ENCODE measurements around the gene TMEM190. TPM values are rescaled to one million over a fixed set of nuclear protein-coding genes. Genes with fewer than 3 reads are reported as not detected.

TMEM190 gene
- total RNA-seq, 1 donor, result not detected

DNA sequence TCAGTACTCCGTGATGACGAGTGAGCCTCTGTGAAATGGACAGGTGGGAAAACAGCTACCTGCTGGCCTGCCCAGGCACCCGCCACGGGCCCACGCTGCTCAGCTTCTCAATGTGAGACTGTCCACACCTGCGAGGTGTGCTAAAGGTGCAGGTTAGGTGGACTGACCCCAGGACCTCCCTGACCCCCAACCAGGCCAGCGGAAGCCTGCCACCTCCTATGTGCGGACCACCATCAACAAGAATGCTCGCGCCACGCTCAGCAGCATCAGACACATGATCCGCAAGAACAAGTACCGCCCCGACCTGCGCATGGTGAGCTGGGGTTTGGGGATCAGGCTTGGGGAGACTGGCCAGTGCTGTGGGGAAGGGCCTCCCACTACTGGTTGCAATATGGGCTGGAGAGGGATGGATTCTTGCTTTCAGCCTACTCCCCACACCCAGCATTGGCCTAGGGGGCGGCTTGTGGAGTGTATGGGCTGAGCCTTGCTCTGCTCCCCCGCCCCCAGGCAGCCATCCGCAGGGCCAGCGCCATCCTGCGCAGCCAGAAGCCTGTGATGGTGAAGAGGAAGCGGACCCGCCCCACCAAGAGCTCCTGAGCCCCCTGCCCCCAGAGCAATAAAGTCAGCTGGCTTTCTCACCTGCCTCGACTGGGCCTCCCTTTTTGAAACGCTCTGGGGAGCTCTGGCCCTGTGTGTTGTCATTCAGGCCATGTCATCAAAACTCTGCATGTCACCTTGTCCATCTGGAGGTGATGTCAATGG lies 11.3 kb downstream of the TMEM190 start:
- TF ChIP-seq, protein P1, sequence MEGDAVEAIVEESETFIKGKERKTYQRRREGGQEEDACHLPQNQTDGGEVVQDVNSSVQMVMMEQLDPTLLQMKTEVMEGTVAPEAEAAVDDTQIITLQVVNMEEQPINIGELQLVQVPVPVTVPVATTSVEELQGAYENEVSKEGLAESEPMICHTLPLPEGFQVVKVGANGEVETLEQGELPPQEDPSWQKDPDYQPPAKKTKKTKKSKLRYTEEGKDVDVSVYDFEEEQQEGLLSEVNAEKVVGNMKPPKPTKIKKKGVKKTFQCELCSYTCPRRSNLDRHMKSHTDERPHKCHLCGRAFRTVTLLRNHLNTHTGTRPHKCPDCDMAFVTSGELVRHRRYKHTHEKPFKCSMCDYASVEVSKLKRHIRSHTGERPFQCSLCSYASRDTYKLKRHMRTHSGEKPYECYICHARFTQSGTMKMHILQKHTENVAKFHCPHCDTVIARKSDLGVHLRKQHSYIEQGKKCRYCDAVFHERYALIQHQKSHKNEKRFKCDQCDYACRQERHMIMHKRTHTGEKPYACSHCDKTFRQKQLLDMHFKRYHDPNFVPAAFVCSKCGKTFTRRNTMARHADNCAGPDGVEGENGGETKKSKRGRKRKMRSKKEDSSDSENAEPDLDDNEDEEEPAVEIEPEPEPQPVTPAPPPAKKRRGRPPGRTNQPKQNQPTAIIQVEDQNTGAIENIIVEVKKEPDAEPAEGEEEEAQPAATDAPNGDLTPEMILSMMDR (IDR thresholded peaks at IDR 0.05; ENCODE audit: insufficient read depth, low read length), result no peak
- peak overlapping the region; percentile 99 for H3K4me3 ChIP-seq (ENCODE audit: low read depth, low read length)
- no peak for DNase-seq (ENCODE audit: low read depth)

DNA sequence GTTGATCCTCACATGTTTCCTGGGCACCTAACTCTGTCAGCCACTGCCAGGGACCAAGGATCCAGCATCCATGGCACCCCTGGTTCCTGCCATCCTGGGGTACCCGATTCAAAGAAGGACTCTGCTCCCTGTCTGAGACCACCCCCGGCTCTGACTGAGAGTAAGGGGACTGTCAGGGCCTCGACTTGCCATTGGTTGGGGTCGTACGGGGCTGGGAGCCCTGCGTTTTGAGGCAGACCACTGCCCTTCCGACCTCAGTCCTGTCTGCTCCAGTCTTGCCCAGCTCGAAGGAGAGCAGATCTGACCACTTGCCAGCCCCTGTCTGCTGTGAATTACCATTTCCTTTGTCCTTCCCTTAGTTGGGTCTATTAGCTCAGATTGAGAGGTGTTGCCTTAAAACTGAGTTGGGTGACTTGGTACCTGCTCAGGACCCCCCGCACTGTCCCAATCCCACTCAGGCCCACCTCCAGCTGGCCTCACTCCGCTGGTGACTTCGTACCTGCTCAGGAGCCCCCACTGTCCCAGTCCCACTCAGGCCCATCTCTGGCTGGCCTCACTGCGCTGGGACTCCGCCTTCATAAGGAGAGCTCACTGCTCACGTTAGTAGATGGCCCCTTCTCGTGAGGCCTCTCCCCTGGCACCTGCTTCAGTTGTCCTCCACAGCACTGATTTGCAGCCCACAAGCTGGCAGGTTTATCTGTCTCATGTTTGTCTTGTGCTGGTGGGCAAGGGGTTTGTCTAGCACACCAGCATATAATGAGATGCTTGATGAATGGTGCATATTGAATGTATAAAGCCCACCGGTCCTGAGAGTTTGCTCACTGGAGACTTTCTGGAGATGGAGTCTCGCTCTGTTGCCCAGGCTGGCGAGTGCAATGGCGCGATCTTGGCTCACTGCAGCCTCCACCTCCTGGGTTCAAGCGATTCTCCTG lies 13.0 kb downstream of the TMEM190 start:
- TF ChIP-seq, protein P1 (IDR thresholded peaks at IDR 0.05; ENCODE audit: insufficient read depth, low read length), result no peak
- DNase-seq (ENCODE audit: low read depth), result no peak
- no peak overlapping the region for H3K4me3 ChIP-seq (ENCODE audit: low read depth, low read length)

DNA sequence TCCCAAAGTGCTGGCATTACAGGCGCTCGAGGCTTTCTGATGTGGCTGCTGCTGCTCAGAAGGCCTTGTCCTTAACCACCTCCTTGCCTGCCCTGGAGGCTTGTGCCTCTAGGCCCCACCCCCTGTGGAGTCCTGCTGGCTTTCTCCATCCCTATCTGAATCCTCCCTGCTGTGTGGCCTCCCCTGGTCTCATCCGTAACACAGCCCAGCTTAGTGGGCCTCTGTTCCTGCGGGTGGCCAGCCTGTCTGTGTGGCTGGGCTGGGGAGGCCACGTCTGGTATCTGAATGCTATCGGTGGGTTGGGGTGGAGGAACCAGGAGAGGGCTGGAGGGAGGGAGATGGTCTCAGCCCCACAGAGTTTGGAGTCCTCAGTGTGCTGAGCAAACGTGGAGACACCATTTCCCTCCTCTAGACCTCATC lies 13.8 kb downstream of the TMEM190 start:
- DNase-seq (ENCODE audit: low read depth), result no peak
- no peak overlapping the region for H3K4me3 ChIP-seq (ENCODE audit: low read depth, low read length)
- TF ChIP-seq, protein P1 (IDR thresholded peaks at IDR 0.05; ENCODE audit: insufficient read depth, low read length), result no peak

DNA sequence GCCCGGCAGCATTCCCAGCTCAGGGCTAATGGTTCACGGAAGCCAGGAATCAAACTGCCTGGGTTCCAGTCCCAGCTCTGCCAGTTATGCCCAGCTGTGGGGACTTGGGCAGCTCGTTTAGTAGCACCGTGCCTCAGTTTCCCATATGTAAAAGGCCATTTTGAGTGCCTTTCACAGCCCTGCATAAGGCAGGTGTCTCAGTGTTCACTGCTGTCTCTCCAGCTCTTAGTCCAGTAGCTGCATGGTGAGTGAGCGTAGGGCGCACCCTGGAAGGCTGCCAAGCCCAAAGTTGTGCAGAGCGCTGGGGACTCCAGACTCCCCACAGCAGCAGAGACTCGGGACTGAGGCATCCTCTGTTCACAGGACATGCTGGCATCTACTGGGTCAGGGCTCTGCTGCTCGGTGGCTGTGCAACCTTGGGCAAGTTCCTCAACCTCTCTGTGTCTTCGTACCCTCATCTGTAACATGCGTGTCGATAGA lies 14.6 kb downstream of the TMEM190 start:
- TF ChIP-seq, protein P1 (IDR thresholded peaks at IDR 0.05; ENCODE audit: insufficient read depth, low read length), result no peak
- no peak overlapping the region for H3K4me3 ChIP-seq (ENCODE audit: low read depth, low read length)
- no peak for DNase-seq (ENCODE audit: low read depth)

DNA sequence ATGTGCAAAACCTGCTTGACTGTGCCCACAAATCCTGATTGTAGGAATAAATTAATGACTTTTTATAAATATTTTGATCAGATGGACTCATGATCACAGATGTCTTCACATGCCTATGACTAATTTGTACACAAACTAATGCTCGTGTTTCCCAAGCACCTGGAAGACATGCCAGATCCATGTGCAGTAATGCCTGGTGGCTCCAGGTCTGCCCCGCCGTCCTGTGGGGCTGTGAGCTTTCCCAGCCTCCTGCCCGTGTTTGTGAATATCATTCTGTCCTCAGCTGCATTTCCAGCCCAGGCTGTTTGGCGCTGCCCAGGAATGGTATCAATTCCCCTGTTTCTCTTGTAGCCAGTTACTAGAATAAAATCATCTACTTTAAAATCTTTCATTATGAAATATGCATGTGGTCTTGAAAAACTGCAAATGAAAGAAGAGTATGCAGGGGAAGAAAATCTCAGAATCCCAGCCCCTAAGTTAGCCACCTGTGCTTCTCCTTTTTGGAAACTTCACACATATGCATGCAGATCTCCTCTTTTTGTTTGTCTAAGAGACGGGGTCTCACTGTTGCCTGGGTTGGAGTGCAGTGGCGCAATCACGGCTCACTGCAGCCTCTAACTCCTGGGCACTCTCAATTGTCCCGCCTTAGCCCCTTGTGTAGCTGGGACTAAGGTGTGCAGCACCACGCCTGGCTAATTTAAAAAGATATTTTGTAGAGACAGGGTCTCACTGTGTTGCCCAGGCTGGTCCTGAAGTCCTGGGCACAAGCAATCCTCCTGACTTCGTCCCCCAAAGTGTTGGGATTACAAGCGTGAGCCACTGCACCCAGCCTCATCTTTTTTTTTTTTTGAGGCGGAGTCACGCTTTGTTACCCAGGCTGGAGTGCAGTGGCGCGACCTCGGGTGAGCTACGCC lies 15.3 kb downstream of the TMEM190 start:
- TF ChIP-seq, protein P1 (IDR thresholded peaks at IDR 0.05; ENCODE audit: insufficient read depth, low read length), result no peak
- H3K4me3 ChIP-seq (ENCODE audit: low read depth, low read length), result no peak overlapping the region
- DNase-seq (ENCODE audit: low read depth), result no peak

Data from fibroblast of the aortic adventitia (primary cell).